ENCODE results near the gene BCL7C.

DNA sequence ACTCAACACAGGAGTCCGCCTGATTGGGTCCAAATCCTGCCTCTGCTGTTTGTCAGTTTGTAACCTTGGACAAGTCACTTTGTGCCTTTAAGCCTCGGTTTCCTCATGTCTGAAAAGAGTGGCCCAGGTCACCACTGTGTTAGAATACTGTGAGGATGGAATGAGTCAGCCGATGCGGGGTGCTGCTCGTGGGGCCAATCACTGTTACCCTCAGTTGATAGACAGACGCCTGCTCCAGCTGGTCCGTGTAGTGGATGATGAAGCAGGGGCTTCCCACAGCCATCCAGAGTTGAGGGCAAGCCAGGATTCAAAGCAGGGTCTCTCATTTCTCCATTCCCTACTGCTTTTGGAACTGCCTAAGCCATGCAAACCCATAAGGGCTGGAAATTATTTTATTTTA is 35.3 kb upstream of the BCL7C start:
- TF ChIP-seq, protein P1, sequence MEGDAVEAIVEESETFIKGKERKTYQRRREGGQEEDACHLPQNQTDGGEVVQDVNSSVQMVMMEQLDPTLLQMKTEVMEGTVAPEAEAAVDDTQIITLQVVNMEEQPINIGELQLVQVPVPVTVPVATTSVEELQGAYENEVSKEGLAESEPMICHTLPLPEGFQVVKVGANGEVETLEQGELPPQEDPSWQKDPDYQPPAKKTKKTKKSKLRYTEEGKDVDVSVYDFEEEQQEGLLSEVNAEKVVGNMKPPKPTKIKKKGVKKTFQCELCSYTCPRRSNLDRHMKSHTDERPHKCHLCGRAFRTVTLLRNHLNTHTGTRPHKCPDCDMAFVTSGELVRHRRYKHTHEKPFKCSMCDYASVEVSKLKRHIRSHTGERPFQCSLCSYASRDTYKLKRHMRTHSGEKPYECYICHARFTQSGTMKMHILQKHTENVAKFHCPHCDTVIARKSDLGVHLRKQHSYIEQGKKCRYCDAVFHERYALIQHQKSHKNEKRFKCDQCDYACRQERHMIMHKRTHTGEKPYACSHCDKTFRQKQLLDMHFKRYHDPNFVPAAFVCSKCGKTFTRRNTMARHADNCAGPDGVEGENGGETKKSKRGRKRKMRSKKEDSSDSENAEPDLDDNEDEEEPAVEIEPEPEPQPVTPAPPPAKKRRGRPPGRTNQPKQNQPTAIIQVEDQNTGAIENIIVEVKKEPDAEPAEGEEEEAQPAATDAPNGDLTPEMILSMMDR (IDR thresholded peaks at IDR 0.05) = no peak
- no peak for TF ChIP-seq POLR2A (IDR thresholded peaks at IDR 0.05)
- TF ChIP-seq EP300 (IDR thresholded peaks at IDR 0.05) = no peak
- no peak for TF ChIP-seq POLR2AphosphoS5 (IDR thresholded peaks at IDR 0.05)

Data from stomach (tissue), 4 donors.